HepG2 (cell line): ENCODE measurements around the gene HES7. TPM values are rescaled to one million over a fixed set of nuclear protein-coding genes. Genes with fewer than 3 reads are reported as not detected.
A peak's percentile ranks its signal among the peaks of the same experiment; 100 is the strongest.

Experiments used
- ARID2 ChIP-seq: sonication (generic); formaldehyde crosslinking; IDR thresholded peaks from 2 replicates; pipeline ENCODE4 v1.8.1; 2022; ENCODE audit warnings: mild to moderate bottlenecking, missing genetic modification reagents, borderline replicate concordance
- ATRX ChIP-seq: sonication (generic); formaldehyde crosslinking; IDR thresholded peaks from 2 replicates; pipeline ENCODE4 v1.4.0; 2020; ENCODE audit warnings: missing genetic modification reagents, borderline replicate concordance
- BCL6 ChIP-seq: IDR thresholded peaks from 2 replicates; pipeline ENCODE4 v1.6.1; 2016; ENCODE audit warnings: missing genetic modification reagents, missing compliant biosample characterization
- BORCS8-MEF2B ChIP-seq: sonication (generic); formaldehyde crosslinking; IDR thresholded peaks from 2 replicates; pipeline ENCODE4 v1.8.0; 2022; ENCODE audit warnings: mild to moderate bottlenecking, missing genetic modification reagents
- CHCHD3 ChIP-seq: sonication (generic); formaldehyde crosslinking; IDR thresholded peaks from 2 replicates; pipeline ENCODE4 v1.8.0; 2022; ENCODE audit warnings: mild to moderate bottlenecking, missing genetic modification reagents, moderate library complexity
- DMAP1 ChIP-seq: IDR thresholded peaks from 2 replicates; pipeline ENCODE4 v1.6.1; 2016
- ETV5 ChIP-seq: IDR thresholded peaks from 2 replicates; pipeline ENCODE4 v1.6.1; 2018; ENCODE audit warnings: missing biosample characterization, missing genetic modification reagents, inconsistent platforms, borderline replicate concordance
- HDAC1 ChIP-seq: sonication (generic); formaldehyde crosslinking; IDR thresholded peaks from 2 replicates; pipeline ENCODE4 v1.5.1; 2020; ENCODE audit warnings: mild to moderate bottlenecking, missing genetic modification reagents
- KLF15 ChIP-seq: sonication (generic); formaldehyde crosslinking; IDR thresholded peaks from 2 replicates; pipeline ENCODE4 v1.8.1; 2023; ENCODE audit warnings: borderline replicate concordance, mild to moderate bottlenecking, inconsistent platforms, missing genetic modification reagents, mixed read lengths
- NBN ChIP-seq: fragments of 450-650 bp; conservative IDR thresholded peaks from 2 replicates; pipeline ENCODE4 v1.6.1; 2017
- PLRG1 ChIP-seq: fragments of 450-650 bp; conservative IDR thresholded peaks from 2 replicates; pipeline ENCODE4 v1.6.1; 2016
- RXRA ChIP-seq: sonication (generic); formaldehyde crosslinking; IDR thresholded peaks from 2 replicates; pipeline ENCODE4 v1.5.1; 2020; ENCODE audit warnings: missing genetic modification reagents
- SP4 ChIP-seq: sonication (generic); formaldehyde crosslinking; IDR thresholded peaks from 2 replicates; pipeline ENCODE4 v1.8.1; 2023; ENCODE audit warnings: mild to moderate bottlenecking, missing genetic modification reagents
- YEATS2 ChIP-seq: sonication (generic); formaldehyde crosslinking; IDR thresholded peaks from 2 replicates; pipeline ENCODE4 v1.4.0; 2020; ENCODE audit warnings: missing genetic modification reagents, borderline replicate concordance
- ZNF136 ChIP-seq: sonication (generic); formaldehyde crosslinking; IDR thresholded peaks from 2 replicates; pipeline ENCODE4 v1.8.1; 2022; ENCODE audit warnings: low read depth, mild to moderate bottlenecking, moderate library complexity, missing genetic modification reagents
- ZNF432 ChIP-seq: sonication (generic); formaldehyde crosslinking; IDR thresholded peaks from 2 replicates; pipeline ENCODE4 v1.5.0; 2020; ENCODE audit warnings: missing genetic modification reagents, mild to moderate bottlenecking, borderline replicate concordance
- ZNF607 ChIP-seq: sonication (generic); formaldehyde crosslinking; IDR thresholded peaks from 2 replicates; pipeline ENCODE4 v1.5.1; 2020; ENCODE audit warnings: missing genetic modification reagents, mild to moderate bottlenecking, borderline replicate concordance
- ZNF773 ChIP-seq: sonication (generic); formaldehyde crosslinking; IDR thresholded peaks from 2 replicates; pipeline ENCODE4 v1.4.0; 2020; ENCODE audit warnings: missing genetic modification reagents, borderline replicate concordance
- ZSCAN20 ChIP-seq: sonication (generic); formaldehyde crosslinking; IDR thresholded peaks from 2 replicates; pipeline ENCODE4 v1.4.0; 2020; ENCODE audit warnings: missing genetic modification reagents, mild to moderate bottlenecking, borderline replicate concordance
- polyA plus RNA-seq, 8 experiments: library from polyadenylated mRNA; depleted of rRNA in 3 of 8; stranded (reverse) in 7 of 8; unstranded in 1 of 8; fragments of >200 nt; fragmentation: Illumina TruSeq in 4 of 8; extraction: Trizol in 4 of 8; gene quantifications; 2 replicates each; pipeline versions ENCODE4 v1.2.1 to v1.2.3, GENCODE V29; 2011 to 2016; ENCODE audit warnings: low read depth in 4 of 8, missing spikeins in 1 of 8, mixed read lengths in 1 of 8; ENCODE audit not compliant: insufficient read depth in 1 of 8
- total RNA-seq, 5 experiments: library from RNA; depleted of rRNA; stranded (reverse); fragments of >200 nt; fragmentation: Illumina TruSeq; extraction: Trizol; gene quantifications; 2 replicates each; pipeline ENCODE4 v1.2.3, GENCODE V29; 2016; ENCODE audit warnings: low read depth in 1 of 5
- TF ChIP-seq, protein P1 (sequence below): sonication (generic); formaldehyde crosslinking; IDR thresholded peaks from 2 replicates; pipeline ENCODE4 v1.9.0; 2021; ENCODE audit warnings: missing genetic modification reagents, borderline replicate concordance
- TF ChIP-seq, protein P2 (sequence below): sonication (generic); formaldehyde crosslinking; IDR thresholded peaks from 2 replicates; pipeline ENCODE4 v1.5.0; 2020; ENCODE audit warnings: mild to moderate bottlenecking, missing genetic modification reagents, moderate library complexity
- TF ChIP-seq, protein P3 (sequence below): sonication (generic); formaldehyde crosslinking; conservative IDR thresholded peaks from 2 replicates; pipeline ENCODE4 v1.5.0; 2020; ENCODE audit warnings: missing genetic modification reagents
- TF ChIP-seq, protein P4 (sequence below): fragments of 450-650 bp; IDR thresholded peaks from 2 replicates; pipeline ENCODE4 v1.6.1; 2017

HES7 gene
- total and polyA plus RNA-seq, 2 of the 13 experiments (the other 11 are each of a cell fraction or from before 2014, with no cell fraction given) = not detected

DNA sequence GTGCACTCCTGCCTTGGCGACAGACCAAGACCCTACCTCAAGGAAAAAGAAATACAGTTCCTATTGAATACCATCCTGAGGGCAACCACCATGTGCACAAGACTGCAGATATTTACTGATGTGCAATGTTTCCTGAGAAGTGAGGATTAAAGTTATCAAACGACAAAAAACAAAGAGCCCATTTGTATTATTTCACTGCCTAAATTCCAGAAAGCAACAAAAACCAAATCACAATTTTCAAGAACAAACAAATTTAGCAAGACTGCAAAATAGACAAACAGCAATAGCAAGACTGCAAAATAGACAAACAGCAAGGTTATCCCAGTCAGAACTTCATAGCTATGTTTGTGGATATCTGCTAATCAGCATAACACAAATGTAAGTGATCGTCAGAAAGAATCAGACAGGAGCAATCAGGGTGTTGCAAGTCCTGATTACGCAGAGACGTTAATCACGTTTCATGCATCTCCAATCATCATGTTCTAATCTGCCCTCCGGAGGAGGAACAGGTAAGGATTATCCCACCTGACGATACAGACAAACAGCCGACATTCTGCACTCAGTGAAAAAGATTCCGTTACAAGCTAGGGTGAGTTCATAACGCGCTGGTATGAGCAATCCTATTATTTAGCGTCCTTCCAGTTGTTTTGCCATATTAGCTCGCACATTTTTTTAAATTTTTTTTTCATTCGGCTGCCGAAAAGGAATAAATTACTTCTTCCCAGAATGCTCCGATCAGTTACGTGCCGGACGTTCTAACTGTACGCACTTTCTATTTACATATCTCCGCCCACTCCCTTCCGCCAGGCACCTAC, 49.4 kb upstream of the HES7 start (continued):
- TF ChIP-seq, protein P1, sequence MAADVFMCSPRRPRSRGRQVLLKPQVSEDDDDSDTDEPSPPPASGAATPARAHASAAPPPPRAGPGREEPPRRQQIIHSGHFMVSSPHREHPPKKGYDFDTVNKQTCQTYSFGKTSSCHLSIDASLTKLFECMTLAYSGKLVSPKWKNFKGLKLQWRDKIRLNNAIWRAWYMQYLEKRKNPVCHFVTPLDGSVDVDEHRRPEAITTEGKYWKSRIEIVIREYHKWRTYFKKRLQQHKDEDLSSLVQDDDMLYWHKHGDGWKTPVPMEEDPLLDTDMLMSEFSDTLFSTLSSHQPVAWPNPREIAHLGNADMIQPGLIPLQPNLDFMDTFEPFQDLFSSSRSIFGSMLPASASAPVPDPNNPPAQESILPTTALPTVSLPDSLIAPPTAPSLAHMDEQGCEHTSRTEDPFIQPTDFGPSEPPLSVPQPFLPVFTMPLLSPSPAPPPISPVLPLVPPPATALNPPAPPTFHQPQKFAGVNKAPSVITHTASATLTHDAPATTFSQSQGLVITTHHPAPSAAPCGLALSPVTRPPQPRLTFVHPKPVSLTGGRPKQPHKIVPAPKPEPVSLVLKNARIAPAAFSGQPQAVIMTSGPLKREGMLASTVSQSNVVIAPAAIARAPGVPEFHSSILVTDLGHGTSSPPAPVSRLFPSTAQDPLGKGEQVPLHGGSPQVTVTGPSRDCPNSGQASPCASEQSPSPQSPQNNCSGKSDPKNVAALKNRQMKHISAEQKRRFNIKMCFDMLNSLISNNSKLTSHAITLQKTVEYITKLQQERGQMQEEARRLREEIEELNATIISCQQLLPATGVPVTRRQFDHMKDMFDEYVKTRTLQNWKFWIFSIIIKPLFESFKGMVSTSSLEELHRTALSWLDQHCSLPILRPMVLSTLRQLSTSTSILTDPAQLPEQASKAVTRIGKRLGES = peak; percentile 94
- TF ChIP-seq, protein P2, sequence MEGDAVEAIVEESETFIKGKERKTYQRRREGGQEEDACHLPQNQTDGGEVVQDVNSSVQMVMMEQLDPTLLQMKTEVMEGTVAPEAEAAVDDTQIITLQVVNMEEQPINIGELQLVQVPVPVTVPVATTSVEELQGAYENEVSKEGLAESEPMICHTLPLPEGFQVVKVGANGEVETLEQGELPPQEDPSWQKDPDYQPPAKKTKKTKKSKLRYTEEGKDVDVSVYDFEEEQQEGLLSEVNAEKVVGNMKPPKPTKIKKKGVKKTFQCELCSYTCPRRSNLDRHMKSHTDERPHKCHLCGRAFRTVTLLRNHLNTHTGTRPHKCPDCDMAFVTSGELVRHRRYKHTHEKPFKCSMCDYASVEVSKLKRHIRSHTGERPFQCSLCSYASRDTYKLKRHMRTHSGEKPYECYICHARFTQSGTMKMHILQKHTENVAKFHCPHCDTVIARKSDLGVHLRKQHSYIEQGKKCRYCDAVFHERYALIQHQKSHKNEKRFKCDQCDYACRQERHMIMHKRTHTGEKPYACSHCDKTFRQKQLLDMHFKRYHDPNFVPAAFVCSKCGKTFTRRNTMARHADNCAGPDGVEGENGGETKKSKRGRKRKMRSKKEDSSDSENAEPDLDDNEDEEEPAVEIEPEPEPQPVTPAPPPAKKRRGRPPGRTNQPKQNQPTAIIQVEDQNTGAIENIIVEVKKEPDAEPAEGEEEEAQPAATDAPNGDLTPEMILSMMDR (CRISPR knock-in tag) = no peak
- TF ChIP-seq NBN (no peak), KLF15 (CRISPR knock-in tag) (no peak), ZSCAN20 (CRISPR knock-in tag) (peak; percentile 85; the same call in 1 of the 2 replicates), SP4 (CRISPR knock-in tag) (peak; percentile 83), RXRA (CRISPR knock-in tag) (peak; percentile 72; the same call in 1 of the 2 replicates), PLRG1 (no peak), BORCS8-MEF2B (CRISPR knock-in tag) (no peak), HDAC1 (CRISPR knock-in tag) (peak; percentile 56), YEATS2 (CRISPR knock-in tag) (peak; percentile 93), ZNF432 (CRISPR knock-in tag) (no peak), CHCHD3 (CRISPR knock-in tag) (peak; percentile 85; the same call in 1 of the 2 replicates), ZNF136 (peak; percentile 98; the same call in 1 of the 2 replicates), ZNF773 (CRISPR knock-in tag) (0 out of 2 replicates have a peak, but pooled peaks have one; percentile 83), ZNF607 (peak; percentile 93; the same call in 1 of the 2 replicates), BCL6 (CRISPR knock-in tag) (peak; percentile 87), ATRX (no peak), DMAP1 (peak; percentile 85), ARID2 (CRISPR knock-in tag) (peak; percentile 78; the same call in 1 of the 2 replicates), ETV5 (CRISPR knock-in tag) (peak; percentile 79)
- TF ChIP-seq, protein P3, sequence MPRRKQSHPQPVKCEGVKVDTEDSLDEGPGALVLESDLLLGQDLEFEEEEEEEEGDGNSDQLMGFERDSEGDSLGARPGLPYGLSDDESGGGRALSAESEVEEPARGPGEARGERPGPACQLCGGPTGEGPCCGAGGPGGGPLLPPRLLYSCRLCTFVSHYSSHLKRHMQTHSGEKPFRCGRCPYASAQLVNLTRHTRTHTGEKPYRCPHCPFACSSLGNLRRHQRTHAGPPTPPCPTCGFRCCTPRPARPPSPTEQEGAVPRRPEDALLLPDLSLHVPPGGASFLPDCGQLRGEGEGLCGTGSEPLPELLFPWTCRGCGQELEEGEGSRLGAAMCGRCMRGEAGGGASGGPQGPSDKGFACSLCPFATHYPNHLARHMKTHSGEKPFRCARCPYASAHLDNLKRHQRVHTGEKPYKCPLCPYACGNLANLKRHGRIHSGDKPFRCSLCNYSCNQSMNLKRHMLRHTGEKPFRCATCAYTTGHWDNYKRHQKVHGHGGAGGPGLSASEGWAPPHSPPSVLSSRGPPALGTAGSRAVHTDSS (CRISPR knock-in tag) = peak; percentile 100
- TF ChIP-seq, protein P4, sequence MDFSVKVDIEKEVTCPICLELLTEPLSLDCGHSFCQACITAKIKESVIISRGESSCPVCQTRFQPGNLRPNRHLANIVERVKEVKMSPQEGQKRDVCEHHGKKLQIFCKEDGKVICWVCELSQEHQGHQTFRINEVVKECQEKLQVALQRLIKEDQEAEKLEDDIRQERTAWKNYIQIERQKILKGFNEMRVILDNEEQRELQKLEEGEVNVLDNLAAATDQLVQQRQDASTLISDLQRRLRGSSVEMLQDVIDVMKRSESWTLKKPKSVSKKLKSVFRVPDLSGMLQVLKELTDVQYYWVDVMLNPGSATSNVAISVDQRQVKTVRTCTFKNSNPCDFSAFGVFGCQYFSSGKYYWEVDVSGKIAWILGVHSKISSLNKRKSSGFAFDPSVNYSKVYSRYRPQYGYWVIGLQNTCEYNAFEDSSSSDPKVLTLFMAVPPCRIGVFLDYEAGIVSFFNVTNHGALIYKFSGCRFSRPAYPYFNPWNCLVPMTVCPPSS = no peak
